Panc1 (cell line): ENCODE measurements around the gene SH3PXD2B. TPM values are rescaled to one million over a fixed set of nuclear protein-coding genes. Genes with fewer than 3 reads are reported as not detected.

Source experiments
- ATAC-seq: fragments of 200-7000 bp; cut with Tn5 transposase; 2 replicates; pipeline ENCODE4 v1.9.1; 2020; ENCODE audit warnings: mild to moderate bottlenecking, moderate library complexity
- BruUV-seq: library from RNA; stranded (reverse); fragments of 400-500 nt; replicated peaks from 2 replicates; lab custom pipeline; 2021; lab: Mats Ljungman, UMichigan
- CTCF ChIA-PET: fragments of 300-600 bp; sonication (Branson Sonifier 250); formaldehyde crosslinking; loops from one replicate; lab custom pipeline; 2022; ENCODE audit warnings: antibody characterized with exemption; lab: Charles Lee
- POLR2A ChIA-PET: fragments of 300-600 bp; sonication (Branson Sonifier 250); formaldehyde crosslinking; loops from one replicate; lab custom pipeline; 2022; ENCODE audit warnings: antibody characterized with exemption; lab: Charles Lee
- DNase-seq: peaks from one replicate; pipeline ENCODE4 v3.0.0-alpha.2; 2010; ENCODE audit warnings: low read depth, low spot score
- H3K27ac ChIP-seq: 2 replicates; pipeline ENCODE4 v1.5.1; 2011; ENCODE audit warnings: mild to moderate bottlenecking, low read length, inconsistent platforms
- H3K27me3 ChIP-seq: fragments of 200-500 bp; sonication (Bioruptor generic); 2 replicates; pipeline ENCODE4 v1.6.0; 2014; ENCODE audit warnings: low read length, inconsistent platforms; ENCODE audit not compliant: control insufficient read depth, insufficient read depth
- H3K36me3 ChIP-seq: fragments of 200-500 bp; sonication (Bioruptor generic); 2 replicates; pipeline ENCODE4 v1.5.1; 2014; ENCODE audit warnings: inconsistent platforms, mild to moderate bottlenecking, low read length, moderate library complexity; ENCODE audit not compliant: control insufficient read depth, insufficient read depth
- H3K4me1 ChIP-seq: 2 replicates; pipeline ENCODE4 v1.5.1; 2011; ENCODE audit warnings: inconsistent platforms, mild to moderate bottlenecking, low read length, moderate library complexity; ENCODE audit not compliant: control insufficient read depth, insufficient read depth
- H3K4me3 ChIP-seq, 2 experiments: 2 replicates each; pipeline ENCODE4 v1.5.1; 2011 to 2012; ENCODE audit warnings: low read depth in 2 of 2, low read length in 2 of 2, mild to moderate bottlenecking in 2 of 2, inconsistent platforms in 1 of 2, moderate library complexity in 1 of 2
- H3K9me3 ChIP-seq: fragments of 200-500 bp; sonication (Bioruptor generic); 2 replicates; pipeline ENCODE4 v1.5.1; 2014; ENCODE audit warnings: low read depth, mild to moderate bottlenecking, inconsistent platforms, low read length, moderate library complexity; ENCODE audit not compliant: control insufficient read depth, insufficient read depth
- CTCF ChIP-seq: fragments of 450-650 bp; IDR thresholded peaks from 2 replicates; pipeline ENCODE4 v1.5.1; 2017; ENCODE audit warnings: mild to moderate bottlenecking
- POLR2AphosphoS5 ChIP-seq: IDR thresholded peaks from 2 replicates; pipeline ENCODE4 v1.6.1; 2012; ENCODE audit warnings: mild to moderate bottlenecking, low read depth, low read length, moderate library complexity
- REST ChIP-seq, 2 experiments: IDR thresholded peaks; 2 replicates each; pipeline ENCODE4 v1.6.1; 2011 to 2012; ENCODE audit warnings: low read depth in 2 of 2, control low read depth in 1 of 2, low read length in 1 of 2, mild to moderate bottlenecking in 1 of 2, moderate library complexity in 1 of 2; ENCODE audit not compliant: insufficient read depth in 1 of 2
- SIN3A ChIP-seq: IDR thresholded peaks from 2 replicates; pipeline ENCODE4 v1.6.1; 2012; ENCODE audit warnings: low read depth, mild to moderate bottlenecking, low read length, moderate library complexity, borderline replicate concordance; ENCODE audit not compliant: insufficient read depth
- TCF7L2 ChIP-seq: IDR thresholded peaks from 2 replicates; pipeline ENCODE4 v1.6.1; 2011; ENCODE audit warnings: mild to moderate bottlenecking, low read depth, low read length, inconsistent platforms
- in situ Hi-C: cut with HindIII; loops from 2 replicates; pipeline ENCODE4 v1.10.0; 2016; ENCODE audit warnings: low sequenced_read_pairs, low pct_unique_long_range_greater_than_20kb
- intact Hi-C: fragments of 100-400 bp; cut with micrococcal nuclease; formaldehyde crosslinking; loops from one replicate; pipeline ENCODE4 v1.10.0; 2022; ENCODE audit not compliant: unreplicated experiment
- total RNA-seq: library from RNA; stranded (reverse); gene quantifications from one replicate; pipeline ENCODE4 v1.2.1, GENCODE V29; 2021; ENCODE audit not compliant: unreplicated experiment

The SH3PXD2B gene
- total RNA-seq, 1 experiment from 2014 or later = 39.7 TPM

- CTCF ChIA-PET = no interaction called here
- intact Hi-C loops = no loop called here
- Histone ChIP-seq H3K9me3 (no peaks in the 10 kb centered on the region), H3K36me3 (peaks cover 4% of the 10 kb centered on the region; the same call in 1 of the 2 replicates), H3K27ac (peak overlapping the region; percentile 68), H3K4me1 (peaks cover 61% of the 10 kb centered on the region), H3K4me3 (no peak overlapping the region), H3K27me3 (no peaks in the 10 kb centered on the region)
- ATAC-seq (no peak), DNase-seq (no peak)
- TF ChIP-seq REST (IDR thresholded peaks at IDR 0.05; ENCODE audit: insufficient read depth in 1 of 2, low read depth in 2 of 2, low read length in 1 of 2) (no peak), CTCF (no peak), SIN3A (no peak), POLR2AphosphoS5 (no peak), TCF7L2 (no peak)
- in situ Hi-C loops = no loop called here
- no TSS peak for BruUV-seq
- POLR2A ChIA-PET = no interaction called here
Measured at GRCh38 chr5:172385010-172385563, 69.2 kb downstream of the SH3PXD2B start.

GRCh38 chr5:172383191-172383802 is 71.0 kb downstream of the SH3PXD2B start:
- Histone ChIP-seq H3K27ac (peak overlapping the region; percentile 78), H3K27me3 (no peaks in the 10 kb centered on the region), H3K4me3 (no peak overlapping the region), H3K9me3 (no peaks in the 10 kb centered on the region), H3K36me3 (peaks cover 4% of the 10 kb centered on the region; the same call in 1 of the 2 replicates), H3K4me1 (peaks cover 61% of the 10 kb centered on the region)
- ChIA-PET CTCF (interaction anchor here (0.9 kb wide), 1 partner anchor 195 kb away, joined by 3 read pairs; the partner anchor contains the start of gene STK10), POLR2A (interaction anchor here (0.7 kb wide), 1 partner anchor 51 kb away, joined by 5 read pairs; no protein-coding TSS in a partner anchor)
- in situ Hi-C loops = no loop called here
- intact Hi-C loops = no loop called here
- no TSS peak for BruUV-seq
- ATAC-seq (peak; percentile 93), DNase-seq (peak; percentile 73)
- TF ChIP-seq POLR2AphosphoS5 (peak; percentile 83), SIN3A (no peak), TCF7L2 (peak; percentile 91), REST (IDR thresholded peaks at IDR 0.05; ENCODE audit: insufficient read depth in 1 of 2, low read depth in 2 of 2, low read length in 1 of 2) (peak in 1 of 2 experiments; percentile 48; a peak in 1 of 4 replicates)
